ENCODE measurements around the gene APOBR.
"Not testable (repeated sequence)": the region's sequence is repeated elsewhere in the genome, so short reads cannot be mapped to it uniquely, and the experiment has no call there.

APOBR gene

DNA sequence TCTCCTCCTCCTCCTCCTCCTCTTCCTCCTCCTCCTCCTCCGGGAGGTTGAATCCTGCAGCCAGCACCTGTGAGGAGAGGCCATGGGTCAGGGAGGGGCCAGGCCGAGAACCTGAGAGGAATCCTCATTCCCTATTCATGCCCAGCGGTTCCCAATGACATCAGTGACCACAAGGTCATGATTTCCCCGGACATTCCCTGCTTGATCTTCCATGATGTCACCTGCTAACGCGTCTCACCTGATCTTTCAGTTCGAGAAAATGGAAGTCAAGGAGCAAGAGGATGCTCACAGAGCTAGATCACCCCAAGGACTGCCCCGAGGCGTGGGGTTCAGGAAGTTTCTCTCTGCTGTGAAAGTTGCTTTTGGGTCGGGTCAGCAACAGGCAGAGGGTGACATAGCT lies 5.4 kb downstream of the APOBR start:
- no peak for TF ChIP-seq L3MBTL2 (conservative IDR thresholded peaks at IDR 0.05)
- no peak for TF ChIP-seq CTBP1 (IDR thresholded peaks at IDR 0.05; ENCODE audit: borderline replicate concordance)
- no peak for TF ChIP-seq TARDBP (IDR thresholded peaks at IDR 0.05)
- no peak for TF ChIP-seq ARNT (IDR thresholded peaks at IDR 0.05)
- TF ChIP-seq SP1 (IDR thresholded peaks at IDR 0.05): no peak
- TF ChIP-seq FOXM1 (IDR thresholded peaks at IDR 0.05; ENCODE audit: borderline replicate concordance): no peak
- no peak for TF ChIP-seq HDGF (IDR thresholded peaks at IDR 0.05; ENCODE audit: borderline replicate concordance)
- no peak for TF ChIP-seq PKNOX1 (IDR thresholded peaks at IDR 0.05)
- no peak for TF ChIP-seq BHLHE40 (IDR thresholded peaks at IDR 0.05; ENCODE audit: borderline replicate concordance)
- TF ChIP-seq FOXK2 (IDR thresholded peaks at IDR 0.05): no peak
- TF ChIP-seq SUZ12 (IDR thresholded peaks at IDR 0.05): no peak
- TF ChIP-seq NFRKB (IDR thresholded peaks at IDR 0.05): no peak
- TF ChIP-seq LEF1 (IDR thresholded peaks at IDR 0.05; ENCODE audit: borderline replicate concordance): no peak
- CTCF ChIA-PET: no interaction called here
- POLR2A ChIA-PET: no interaction called here
- DNase-seq (ENCODE audit: extremely low spot score): no peak

DNA sequence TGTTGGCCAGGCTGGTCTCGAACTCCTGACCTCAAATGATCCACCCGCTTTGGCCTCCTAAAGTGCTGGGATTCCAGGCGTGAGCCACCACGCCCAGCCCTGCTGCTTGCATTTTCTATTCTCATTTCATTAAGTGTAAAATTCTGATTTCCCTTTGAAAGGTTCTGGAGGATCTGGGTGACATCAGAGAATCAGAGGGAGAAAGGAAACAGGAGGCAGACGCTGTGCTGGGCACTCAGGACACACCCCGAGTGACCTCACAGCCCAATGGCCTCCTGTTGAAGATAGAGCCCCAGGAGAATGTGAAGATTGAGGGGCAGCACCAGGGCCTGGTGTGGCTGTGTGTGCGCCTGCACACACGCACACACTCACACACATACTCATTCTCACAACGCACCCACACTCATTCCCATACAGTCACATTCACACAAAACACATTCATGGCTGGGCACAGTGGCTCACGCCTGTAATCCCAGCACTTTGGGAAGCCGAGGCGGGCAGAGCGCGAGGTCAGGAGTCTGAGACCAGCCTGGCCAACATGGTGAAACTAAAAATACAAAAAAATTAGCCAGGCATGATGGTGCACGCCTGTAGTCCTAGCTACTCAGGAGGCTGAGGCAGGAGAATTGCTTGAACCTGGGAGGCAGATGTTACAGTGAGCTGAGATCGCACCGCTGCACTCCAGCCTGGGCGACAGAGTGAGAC lies 6.2 kb downstream of the APOBR start:
- CTCF ChIA-PET; DNase-seq (ENCODE audit: extremely low spot score); POLR2A ChIA-PET: not testable (repeated sequence)

DNA sequence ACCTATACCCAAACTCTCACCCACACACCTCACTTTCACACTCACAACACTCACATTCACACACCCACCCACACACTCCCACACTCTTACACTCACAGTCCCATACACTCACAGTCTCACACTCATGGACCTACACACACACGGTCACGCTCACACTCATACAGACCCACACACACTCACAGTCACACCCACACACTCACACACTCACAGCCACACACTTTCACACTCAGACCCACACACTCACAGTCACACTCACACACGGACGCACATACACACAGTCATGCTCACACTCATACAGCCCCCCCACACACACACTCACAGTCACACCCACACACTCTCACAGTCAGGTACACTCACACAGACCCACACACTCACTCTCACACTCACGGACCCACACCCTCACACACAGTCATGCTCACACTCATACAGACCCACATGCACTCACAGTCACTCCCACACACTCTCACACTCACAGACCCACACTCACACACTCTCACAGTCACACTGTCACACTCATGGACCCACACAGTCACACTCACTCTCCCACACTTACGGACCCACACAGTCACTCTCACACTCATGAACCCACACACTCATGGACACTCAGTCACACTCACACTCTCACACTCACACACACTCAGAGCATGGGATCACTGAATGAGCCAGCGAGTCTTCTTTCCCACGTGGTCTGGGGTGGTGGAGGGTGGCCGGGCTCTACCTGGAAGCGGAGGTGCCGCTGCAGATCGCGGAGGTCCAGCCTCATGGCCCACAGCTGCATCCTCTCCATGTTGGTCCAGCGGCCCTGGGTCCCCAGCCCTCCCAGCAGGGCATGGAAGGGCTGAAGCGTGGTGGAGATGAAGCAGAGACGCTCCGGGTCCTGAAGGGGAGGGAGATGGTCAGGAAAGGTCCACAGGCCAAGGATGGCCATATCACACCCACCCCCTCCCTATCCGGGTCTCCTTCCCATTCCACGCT lies 7.1 kb downstream of the APOBR start:
- ChIA-PET POLR2A (no interaction called here), CTCF (no interaction called here)
- TF ChIP-seq BHLHE40 (IDR thresholded peaks at IDR 0.05; ENCODE audit: borderline replicate concordance) (no peak), PKNOX1 (IDR thresholded peaks at IDR 0.05) (no peak), NFRKB (IDR thresholded peaks at IDR 0.05) (no peak), L3MBTL2 (conservative IDR thresholded peaks at IDR 0.05) (no peak), FOXK2 (IDR thresholded peaks at IDR 0.05) (no peak), ZNF384 (IDR thresholded peaks at IDR 0.05) (no peak), SUZ12 (IDR thresholded peaks at IDR 0.05) (no peak), HDGF (IDR thresholded peaks at IDR 0.05; ENCODE audit: borderline replicate concordance) (no peak), SP1 (IDR thresholded peaks at IDR 0.05) (no peak), LEF1 (IDR thresholded peaks at IDR 0.05; ENCODE audit: borderline replicate concordance) (no peak), CTBP1 (IDR thresholded peaks at IDR 0.05; ENCODE audit: borderline replicate concordance) (no peak), ELF4 (IDR thresholded peaks at IDR 0.05) (no peak), ARNT (IDR thresholded peaks at IDR 0.05) (no peak), FOXM1 (IDR thresholded peaks at IDR 0.05; ENCODE audit: borderline replicate concordance) (no peak), TARDBP (IDR thresholded peaks at IDR 0.05) (no peak)
- DNase-seq (ENCODE audit: extremely low spot score): no peak

DNA sequence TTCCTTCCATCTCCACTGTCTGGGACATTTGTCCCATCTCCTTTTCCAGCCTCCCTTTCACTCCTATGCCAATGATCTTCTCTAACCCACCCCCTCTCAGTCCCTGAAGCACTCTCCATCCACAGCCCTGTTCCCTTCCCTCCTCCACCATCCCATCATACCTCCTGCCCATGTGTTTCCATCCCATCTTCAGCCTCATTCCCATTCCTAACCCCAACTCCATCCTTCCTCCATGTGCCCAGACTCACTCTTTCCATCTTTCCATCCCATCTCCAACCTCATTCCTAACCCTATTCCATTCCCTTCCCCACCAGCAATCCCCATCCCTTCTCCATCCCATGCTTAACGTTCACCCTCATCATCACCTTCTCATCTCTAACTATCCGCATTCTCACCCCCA lies 7.8 kb downstream of the APOBR start:
- ChIA-PET CTCF (no interaction called here), POLR2A (no interaction called here)
- TF ChIP-seq SP1 (IDR thresholded peaks at IDR 0.05) (no peak), TARDBP (IDR thresholded peaks at IDR 0.05) (no peak), FOXK2 (IDR thresholded peaks at IDR 0.05) (no peak), ARNT (IDR thresholded peaks at IDR 0.05) (no peak), NFRKB (IDR thresholded peaks at IDR 0.05) (no peak), ELF4 (IDR thresholded peaks at IDR 0.05) (no peak), HDGF (IDR thresholded peaks at IDR 0.05; ENCODE audit: borderline replicate concordance) (no peak), FOXM1 (IDR thresholded peaks at IDR 0.05; ENCODE audit: borderline replicate concordance) (no peak), SUZ12 (IDR thresholded peaks at IDR 0.05) (no peak), ZNF384 (IDR thresholded peaks at IDR 0.05) (no peak), LEF1 (IDR thresholded peaks at IDR 0.05; ENCODE audit: borderline replicate concordance) (no peak), CTBP1 (IDR thresholded peaks at IDR 0.05; ENCODE audit: borderline replicate concordance) (no peak), BHLHE40 (IDR thresholded peaks at IDR 0.05; ENCODE audit: borderline replicate concordance) (no peak), FOXA1 (IDR thresholded peaks at IDR 0.05) (no peak), PKNOX1 (IDR thresholded peaks at IDR 0.05) (no peak)
- DNase-seq (ENCODE audit: extremely low spot score): no peak

DNA sequence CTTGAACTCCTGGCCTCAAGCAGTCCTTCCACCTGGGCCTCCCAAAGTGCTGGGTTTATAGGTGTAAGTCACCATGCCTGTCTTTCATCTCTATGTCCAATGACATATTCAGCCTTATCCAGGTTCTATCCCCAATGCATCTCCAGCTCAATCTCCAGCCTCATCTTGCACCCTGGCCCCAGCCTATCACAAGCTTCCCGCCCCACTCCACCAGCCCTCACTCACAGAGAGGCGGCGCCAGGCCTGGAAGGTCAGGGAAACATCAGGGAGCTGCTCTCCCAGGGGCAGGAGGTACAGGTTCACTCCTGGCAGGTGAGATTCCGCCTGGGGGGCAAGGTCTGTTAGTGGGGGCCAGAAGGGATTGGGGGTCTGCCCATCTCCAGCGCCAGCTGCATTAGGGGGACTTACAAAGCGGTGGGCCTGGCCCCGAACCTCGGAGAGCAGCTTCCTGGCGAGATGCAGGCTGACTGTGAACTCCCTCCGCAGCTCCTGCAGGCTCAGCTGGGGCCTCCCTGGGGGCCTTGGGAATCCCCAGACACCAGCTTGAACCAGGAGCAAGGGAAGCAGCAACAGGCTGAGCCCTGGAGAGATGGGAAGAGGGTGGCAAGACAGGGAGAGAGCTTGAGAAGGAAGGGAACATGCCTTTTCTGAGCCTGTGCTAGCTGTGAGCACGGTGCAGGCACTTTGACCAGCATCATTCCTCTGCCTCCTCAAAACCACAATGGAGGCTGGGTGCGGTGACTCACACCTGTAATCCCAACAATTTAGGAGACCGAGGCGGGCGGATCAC lies 9.2 kb downstream of the APOBR start:
- ChIA-PET POLR2A (interaction anchor here (1.2 kb wide), 1 partner anchor 12 kb away, joined by 5 read pairs; the partner anchor contains the start of gene CLN3), CTCF (no interaction called here)
- TF ChIP-seq FOXM1 (IDR thresholded peaks at IDR 0.05; ENCODE audit: borderline replicate concordance): no peak
- TF ChIP-seq L3MBTL2 (conservative IDR thresholded peaks at IDR 0.05): no peak
- TF ChIP-seq FOXA1 (IDR thresholded peaks at IDR 0.05): no peak
- no peak for TF ChIP-seq CTBP1 (IDR thresholded peaks at IDR 0.05; ENCODE audit: borderline replicate concordance)
- no peak for TF ChIP-seq HDGF (IDR thresholded peaks at IDR 0.05; ENCODE audit: borderline replicate concordance)
- no peak for TF ChIP-seq ELF4 (IDR thresholded peaks at IDR 0.05)
- TF ChIP-seq LEF1 (IDR thresholded peaks at IDR 0.05; ENCODE audit: borderline replicate concordance): no peak
- TF ChIP-seq FOXK2 (IDR thresholded peaks at IDR 0.05): no peak
- TF ChIP-seq TARDBP (IDR thresholded peaks at IDR 0.05): no peak
- TF ChIP-seq SUZ12 (IDR thresholded peaks at IDR 0.05): no peak
- TF ChIP-seq SP1 (IDR thresholded peaks at IDR 0.05): no peak
- no peak for TF ChIP-seq BHLHE40 (IDR thresholded peaks at IDR 0.05; ENCODE audit: borderline replicate concordance)
- no peak for TF ChIP-seq ZNF384 (IDR thresholded peaks at IDR 0.05)
- no peak for DNase-seq (ENCODE audit: extremely low spot score)
